ENCODE data around the gene TBX18. TPM values are rescaled to one million over a fixed set of nuclear protein-coding genes. Genes with fewer than 3 reads are reported as not detected.

TBX18 gene
- total RNA-seq, 1 donor from 2014 or later = 5.5 TPM

DNA sequence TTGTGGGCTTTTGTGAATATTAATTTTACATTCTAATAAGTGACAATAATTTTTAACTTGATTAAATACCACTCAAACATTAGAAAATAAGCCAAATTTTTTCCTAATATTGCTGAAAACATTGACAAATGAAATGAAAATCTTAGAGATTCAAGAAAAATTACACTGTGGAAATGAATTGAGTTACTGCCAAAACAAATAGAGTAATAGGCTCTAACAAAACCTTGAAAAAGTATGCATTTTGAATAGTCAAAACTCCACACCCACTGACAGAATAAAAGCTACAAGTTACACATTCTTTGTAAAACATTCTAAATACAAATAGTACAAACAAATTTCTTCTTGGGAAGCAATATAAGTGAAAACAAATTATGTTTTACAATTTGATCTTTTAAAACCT is 5.9 kb downstream of the TBX18 start:
- intact Hi-C loops (cut with DNase I) = no loop called here
- DNase-seq (no peak), ATAC-seq (ENCODE audit: poor library complexity) (no peak)

DNA sequence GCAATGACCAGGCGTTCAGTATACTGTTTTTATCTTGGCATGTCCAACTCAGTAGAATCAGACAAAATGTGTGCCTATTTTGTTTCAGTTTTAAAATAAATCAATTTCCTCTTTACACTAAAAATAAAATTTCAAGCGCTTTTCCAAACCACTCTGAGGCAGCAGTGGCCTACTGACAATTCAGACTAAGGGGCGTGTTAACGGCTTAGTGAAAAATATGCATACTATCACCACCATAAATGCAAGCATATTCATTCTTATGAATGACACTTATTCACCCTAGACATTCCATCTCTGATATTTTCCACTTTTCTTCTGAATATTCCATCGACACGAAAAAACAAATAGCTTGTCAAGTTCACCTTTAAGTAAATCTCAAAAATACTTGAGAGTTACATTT is 7.5 kb downstream of the TBX18 start:
- DNase-seq (no peak), ATAC-seq (ENCODE audit: poor library complexity) (no peak)
- intact Hi-C loops (cut with DNase I) = no loop called here

DNA sequence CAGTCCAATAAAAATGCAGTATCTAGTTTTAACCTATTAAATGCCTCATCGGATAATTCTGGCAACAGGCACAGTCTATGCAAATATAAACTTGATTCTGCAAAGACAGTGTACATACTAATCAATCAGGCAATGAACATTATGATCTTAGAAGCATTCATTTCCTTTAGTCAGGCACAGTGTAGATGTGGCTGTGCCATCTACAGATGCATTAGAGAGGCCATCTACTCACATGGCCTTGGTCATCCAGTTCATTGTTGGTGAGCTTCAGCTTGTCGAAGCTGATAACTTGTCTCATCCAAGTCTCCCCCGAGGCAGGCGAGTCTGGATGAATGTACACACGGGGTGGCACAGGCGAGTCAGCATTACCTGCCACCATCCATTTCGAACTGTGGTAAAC is 7.9 kb downstream of the TBX18 start:
- intact Hi-C loops (cut with DNase I) = no loop called here
- DNase-seq (no peak), ATAC-seq (ENCODE audit: poor library complexity) (no peak)

DNA sequence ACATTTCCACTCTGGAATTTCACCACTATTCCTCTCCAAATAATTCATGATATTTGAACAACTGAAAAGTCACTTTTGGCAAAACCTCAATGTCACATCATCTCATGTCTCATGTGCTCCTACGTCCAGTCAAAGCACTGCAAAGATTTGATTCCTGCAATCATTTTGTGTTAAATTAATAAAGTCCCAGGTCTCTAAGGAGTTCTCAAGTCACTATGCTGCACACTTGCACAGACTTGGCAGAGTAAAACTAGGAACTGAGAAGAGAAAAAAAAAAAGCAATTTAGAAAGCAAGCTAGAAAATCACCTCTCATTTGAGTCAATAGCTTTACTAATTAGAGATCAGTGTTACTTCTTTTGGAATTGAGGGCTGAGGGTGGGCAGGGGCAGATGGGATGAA is 11.2 kb downstream of the TBX18 start:
- ATAC-seq (ENCODE audit: poor library complexity) (peak; percentile 41), DNase-seq (no peak)
- intact Hi-C loops (cut with DNase I) = no loop called here

DNA sequence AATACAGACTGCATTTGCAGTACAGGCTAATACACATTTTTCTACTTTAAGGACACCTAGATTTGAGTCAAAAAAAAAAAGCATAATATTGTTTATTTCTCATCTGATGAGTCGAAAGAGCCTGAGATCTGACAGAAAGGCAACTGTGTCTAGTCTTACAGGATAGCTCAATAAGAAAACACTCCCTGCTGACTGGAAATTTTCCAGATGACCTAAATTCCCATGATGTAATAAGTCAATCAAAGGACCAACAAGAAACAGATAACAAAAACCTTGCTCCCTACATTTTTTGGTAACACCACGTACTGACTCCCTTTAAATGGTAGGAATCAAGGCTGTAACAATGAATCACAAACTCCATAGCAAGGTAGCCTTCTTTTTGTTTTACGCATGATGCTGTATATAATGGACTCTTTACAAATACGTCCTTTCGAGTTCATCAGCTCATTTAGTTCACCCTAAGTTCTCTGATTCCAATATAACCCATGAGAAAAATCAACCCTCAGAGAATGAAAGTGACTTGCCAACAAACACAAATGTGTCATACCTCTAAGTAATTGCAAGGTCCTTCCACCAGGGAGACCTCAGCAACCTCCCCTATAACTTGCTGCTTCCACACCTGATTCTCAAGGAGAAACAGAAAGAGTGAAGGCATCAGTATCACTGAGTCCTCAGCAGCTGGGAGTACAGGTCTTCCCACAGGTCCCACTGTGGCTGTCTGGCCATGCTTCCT is 12.1 kb downstream of the TBX18 start:
- intact Hi-C loops (cut with DNase I) = no loop called here
- ATAC-seq (ENCODE audit: poor library complexity) = peak; percentile 68
- no peak for DNase-seq

DNA sequence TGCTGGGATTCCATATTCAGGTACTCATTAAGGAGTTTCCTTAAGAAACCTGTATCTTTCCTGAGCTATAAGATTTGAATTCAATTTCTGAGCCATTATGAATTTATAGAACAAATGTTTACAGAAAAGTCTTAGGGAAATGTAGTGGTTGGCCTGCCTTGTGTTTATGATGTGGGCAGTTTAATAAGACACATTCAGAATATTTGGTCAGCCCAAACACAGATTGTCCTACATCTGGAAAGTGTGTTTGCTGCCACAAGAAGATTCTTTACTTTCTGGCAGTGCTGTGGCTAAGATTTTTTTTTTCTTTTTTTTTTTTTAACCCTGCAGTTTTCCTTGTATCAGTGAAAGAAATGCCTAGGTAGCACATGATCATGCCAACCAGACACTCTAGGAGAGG is 15.2 kb downstream of the TBX18 start:
- ATAC-seq (ENCODE audit: poor library complexity) (no peak), DNase-seq (no peak)
- intact Hi-C loops (cut with DNase I) = no loop called here

DNA sequence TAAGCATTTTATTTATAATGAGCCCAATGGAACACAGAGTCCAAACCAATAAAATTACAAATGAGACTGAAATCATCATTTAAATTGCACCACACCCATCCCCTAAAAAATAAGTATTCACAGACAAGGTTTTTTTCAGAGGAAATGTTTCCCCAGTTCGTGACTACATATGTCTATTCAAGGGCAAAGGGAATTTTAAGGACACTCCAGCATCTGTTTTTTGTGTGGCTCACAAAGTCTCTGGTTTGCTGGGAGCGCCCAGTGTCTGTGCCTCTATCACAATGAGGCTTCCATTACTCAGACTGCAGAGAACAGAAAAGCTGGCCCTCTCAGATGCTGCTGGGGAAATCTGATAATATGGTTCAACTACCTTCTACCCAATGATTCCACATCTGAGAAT is 16.0 kb downstream of the TBX18 start:
- DNase-seq (no peak), ATAC-seq (ENCODE audit: poor library complexity) (no peak)
- intact Hi-C loops (cut with DNase I) = no loop called here

DNA sequence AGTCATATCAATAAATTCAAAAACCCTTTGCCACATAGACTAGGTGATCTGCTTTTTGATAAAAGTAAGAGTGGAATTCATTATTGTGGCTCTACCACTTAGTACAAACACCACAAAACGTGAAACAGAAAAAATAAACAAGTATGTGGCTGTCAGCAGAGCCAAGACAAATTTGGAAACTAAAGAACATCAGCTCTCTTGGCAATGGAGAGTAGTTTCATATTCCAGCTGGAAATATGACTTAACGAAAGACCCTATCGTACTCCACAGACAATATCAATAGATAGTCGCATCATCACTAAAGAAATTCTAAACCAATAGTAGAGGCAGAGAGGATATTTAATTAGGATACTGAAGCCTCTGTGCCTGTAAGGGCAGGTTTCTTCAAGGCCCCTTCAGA is 20.8 kb downstream of the TBX18 start:
- DNase-seq = no peak
- intact Hi-C loops (cut with DNase I) = no loop called here
- no peak for ATAC-seq (ENCODE audit: poor library complexity)

DNA sequence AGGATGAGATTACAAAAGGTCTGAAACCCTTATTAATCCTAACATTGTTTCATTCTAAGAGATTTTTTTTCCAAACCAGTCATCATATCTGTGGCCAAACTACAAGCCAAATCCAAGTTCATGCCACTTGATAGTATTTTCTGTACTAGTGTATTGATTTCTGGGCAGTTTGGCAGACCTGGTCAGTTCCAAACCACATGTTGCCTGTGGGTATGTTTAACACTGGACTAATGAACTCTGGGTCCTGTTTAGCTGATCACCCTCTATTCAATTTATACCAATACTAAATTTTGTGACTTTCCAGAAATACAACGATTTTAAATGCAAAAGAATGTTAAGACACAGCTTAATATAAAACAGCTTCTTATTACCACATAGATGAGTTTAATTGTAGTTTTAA is 24.0 kb downstream of the TBX18 start:
- no peak for ATAC-seq (ENCODE audit: poor library complexity)
- no peak for DNase-seq
- intact Hi-C loops (cut with DNase I) = no loop called here

DNA sequence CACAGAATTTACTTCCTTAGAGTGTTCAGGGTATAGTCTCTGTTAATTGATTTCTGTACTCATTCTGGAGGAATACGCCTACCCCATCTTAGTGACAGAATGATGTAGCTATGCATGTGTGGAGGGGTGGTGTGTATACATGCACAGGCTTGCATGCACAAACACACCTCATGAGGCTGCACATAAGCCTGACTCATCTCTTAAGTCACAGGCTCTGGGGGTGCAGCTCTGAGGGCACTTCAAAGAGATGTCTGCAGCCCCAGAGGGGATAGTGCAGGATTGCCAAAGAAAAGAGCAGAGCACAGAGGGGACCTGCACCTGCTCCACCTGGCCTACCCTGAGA is 24.6 kb downstream of the TBX18 start:
- no peak for ATAC-seq (ENCODE audit: poor library complexity)
- DNase-seq = no peak
- intact Hi-C loops (cut with DNase I) = no loop called here

DNA sequence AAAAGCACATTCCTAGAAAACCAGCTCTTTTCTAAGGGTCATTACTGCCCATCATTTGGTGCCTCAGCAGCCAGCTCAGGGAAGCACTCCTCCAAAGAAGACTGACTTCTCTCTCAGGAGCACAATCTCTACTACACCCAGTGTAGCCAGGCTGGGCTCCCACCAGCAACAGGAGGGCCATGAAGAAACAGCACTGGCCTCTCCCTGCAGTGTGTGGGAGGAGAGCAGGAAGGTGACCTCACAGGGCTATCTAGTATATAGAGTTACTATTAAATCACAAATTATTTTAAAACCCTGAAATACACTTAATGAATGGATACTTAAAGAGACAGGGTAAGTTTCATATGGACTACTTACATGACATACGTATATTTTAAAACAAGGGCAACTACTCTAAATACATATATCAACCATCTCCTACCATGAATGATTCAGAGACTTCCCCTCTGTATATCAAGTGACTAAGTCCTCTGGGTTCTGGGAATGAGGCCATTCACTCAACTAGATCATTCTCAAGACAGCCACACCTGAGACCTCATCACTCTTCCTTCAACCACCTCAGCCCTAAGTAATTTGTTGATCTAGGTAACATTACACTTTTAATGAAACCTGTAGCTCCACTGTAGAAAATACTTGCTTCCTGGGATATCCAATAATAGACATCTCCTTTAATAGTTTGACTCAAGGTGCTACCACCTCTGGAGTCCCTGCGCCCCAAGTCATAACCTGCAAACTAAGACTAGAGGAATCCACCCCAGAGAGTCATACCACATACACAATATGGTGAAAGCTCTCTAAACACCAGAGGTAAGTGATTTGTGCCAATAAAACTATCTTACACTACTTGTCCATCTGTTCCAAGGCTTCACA is 25.2 kb downstream of the TBX18 start:
- intact Hi-C loops (cut with DNase I) = no loop called here
- DNase-seq (no peak), ATAC-seq (ENCODE audit: poor library complexity) (no peak)

DNA sequence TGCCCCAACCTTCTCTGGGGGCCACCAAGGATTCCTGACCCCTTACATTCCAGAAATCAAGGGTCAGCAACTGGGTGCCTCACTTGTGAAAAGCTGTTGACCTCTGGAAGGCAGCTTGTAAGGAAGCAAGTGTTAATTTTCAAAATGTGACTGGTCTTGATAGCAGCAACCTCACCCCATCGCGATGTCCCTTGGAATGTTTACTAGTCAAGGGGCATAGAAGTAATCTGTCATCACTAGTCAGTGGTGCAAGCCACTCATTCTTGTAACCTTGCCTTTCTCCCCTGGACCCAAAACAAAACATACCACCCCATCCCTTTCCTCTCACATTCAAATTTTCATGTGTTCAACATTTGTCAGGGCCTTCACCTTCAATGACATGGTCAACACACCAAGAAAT is 30.5 kb downstream of the TBX18 start:
- DNase-seq (no peak), ATAC-seq (ENCODE audit: poor library complexity) (no peak)
- intact Hi-C loops (cut with DNase I) = no loop called here

DNA sequence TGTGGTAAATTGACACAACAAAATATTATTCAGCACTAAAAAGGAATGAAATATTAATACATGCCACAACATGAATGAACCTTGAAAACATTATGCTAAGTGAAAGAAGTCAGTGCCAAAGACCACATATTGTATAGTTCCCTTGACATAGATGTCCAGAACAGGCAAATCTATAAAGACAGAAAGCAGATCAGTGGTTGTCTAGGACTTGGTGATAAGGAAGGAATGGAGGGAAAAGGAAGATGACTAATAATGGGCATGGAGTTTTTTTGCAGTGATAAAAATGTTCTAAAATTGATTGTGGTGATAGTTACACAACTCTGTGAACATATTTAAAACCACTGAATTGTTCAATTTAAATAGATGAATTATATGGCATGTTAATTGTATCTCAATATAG is 32.5 kb downstream of the TBX18 start:
- no peak for ATAC-seq (ENCODE audit: poor library complexity)
- DNase-seq = no peak
- intact Hi-C loops (cut with DNase I) = no loop called here

DNA sequence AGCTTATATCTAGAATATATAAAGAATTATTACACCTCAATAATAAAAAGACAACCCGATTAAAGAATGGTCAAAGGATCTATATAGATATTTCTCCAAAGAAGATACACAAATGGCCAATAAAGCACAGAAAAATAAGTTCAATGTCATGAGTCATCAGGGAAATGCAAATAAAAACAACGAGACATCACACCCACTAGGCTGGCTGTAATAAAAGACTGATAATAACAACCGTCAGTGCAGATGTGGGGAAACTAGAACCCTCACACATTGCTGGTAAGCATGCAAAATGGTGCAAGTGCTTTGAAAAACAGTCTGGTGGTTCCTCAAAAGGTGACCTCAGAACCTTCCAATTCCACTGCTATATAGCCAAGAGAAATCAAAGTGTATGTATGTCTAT is 33.0 kb downstream of the TBX18 start:
- intact Hi-C loops (cut with DNase I) = no loop called here
- ATAC-seq (ENCODE audit: poor library complexity) (no peak), DNase-seq (no peak)

DNA sequence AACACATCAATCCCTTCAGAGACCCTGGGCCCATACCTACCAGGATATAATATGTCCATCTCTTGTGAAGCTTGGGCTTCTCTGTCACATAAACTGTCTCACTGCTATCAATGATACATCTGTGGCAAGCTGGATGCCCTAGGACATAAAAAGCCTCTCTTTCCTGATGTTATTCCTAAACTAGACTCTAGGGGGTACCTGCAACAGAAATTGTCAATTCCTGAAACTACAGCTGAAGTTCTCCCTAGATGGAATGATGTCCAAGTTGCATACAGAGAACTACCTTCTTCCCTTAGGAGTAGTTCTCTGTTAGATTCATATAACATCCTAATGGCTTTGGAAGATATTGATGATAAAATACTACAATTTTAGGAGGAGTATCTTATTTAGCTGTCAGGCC is 35.8 kb downstream of the TBX18 start:
- ATAC-seq (ENCODE audit: poor library complexity) = no peak
- intact Hi-C loops (cut with DNase I) = no loop called here
- DNase-seq = no peak

DNA sequence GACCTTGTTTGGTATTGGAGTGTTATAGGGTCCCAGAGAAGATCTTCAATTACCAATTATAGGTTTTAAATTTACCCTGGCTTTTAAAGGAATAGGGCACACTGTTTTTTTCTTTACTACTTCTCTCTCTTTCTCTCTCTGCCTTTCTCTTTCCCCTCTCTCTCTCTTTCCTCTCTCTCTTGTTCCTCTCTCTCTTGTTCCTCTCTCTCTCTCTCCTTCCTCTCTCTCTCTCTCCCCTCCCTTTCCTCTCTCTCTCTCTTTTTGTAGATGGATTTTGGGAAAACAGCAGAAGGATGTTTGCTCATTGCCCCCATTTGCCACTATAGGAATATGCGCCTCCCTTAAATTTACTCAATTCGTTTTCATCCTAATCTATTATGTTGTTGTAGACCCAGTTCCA is 45.2 kb downstream of the TBX18 start:
- ATAC-seq (ENCODE audit: poor library complexity) (no peak), DNase-seq (no peak)
- intact Hi-C loops (cut with DNase I) = no loop called here

DNA sequence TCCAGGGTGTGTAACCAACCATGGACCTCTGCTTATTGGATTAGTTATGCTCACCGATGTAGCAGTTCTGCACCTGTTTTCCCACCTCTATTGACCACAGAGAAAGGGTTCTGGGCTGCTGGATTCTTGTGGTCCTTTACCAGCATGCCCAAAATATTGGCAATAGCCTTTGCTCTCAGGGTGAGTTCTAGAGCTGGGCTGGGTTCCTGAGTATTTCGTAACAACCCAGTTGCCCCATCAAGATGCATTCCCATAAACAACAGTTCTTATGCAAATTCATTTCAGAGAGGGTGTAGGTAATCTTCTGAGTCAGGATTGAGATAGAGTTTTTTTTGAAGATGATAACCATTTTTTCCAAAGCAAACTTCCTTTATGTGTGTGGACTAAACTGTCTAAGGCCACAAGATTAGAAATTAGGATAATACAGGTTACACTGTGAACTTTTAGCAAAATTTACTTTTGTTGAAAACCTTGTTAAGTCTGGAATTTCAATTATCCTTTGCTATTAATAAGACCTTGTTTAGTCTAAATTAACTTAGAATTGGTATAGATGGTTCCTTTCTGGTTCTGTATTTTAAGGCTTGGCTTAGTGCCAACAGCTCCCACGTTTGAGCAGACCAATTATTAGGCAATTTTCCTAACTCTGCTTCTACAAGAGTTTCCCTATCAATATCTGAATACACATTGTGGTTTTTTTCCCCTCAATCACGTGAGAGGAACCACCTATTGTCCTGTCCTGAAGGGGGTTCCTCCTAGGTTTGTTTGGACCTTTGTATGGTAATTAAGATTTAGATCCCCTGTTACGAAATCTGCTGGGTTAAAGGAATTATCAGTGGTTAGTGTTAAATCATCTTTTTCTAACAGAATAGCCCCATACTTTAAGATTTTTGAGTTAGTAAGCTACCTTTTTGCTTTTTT is 46.1 kb downstream of the TBX18 start:
- ATAC-seq (ENCODE audit: poor library complexity) (no peak), DNase-seq (no peak)
- intact Hi-C loops (cut with DNase I) = no loop called here

DNA sequence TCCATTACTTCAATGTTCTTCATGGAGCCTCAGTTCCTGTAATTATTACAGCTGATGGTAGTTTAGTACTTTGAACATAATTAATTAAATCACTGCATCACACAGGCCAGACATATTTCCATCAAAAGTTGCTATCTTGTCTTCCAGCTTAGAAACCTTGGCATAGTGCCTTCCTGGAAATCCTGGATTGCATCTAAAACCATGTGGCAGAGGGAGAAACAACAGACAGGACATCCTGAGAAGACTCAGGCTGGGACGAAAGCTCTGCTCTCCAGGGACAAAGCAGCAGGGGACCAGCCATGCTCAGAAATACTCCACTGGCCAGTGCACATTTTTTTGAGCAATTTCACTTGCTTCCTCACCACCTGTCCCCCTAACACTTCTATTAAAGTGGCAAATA is 55.3 kb downstream of the TBX18 start:
- ATAC-seq (ENCODE audit: poor library complexity) (no peak), DNase-seq (no peak)
- intact Hi-C loops (cut with DNase I) = no loop called here

DNA sequence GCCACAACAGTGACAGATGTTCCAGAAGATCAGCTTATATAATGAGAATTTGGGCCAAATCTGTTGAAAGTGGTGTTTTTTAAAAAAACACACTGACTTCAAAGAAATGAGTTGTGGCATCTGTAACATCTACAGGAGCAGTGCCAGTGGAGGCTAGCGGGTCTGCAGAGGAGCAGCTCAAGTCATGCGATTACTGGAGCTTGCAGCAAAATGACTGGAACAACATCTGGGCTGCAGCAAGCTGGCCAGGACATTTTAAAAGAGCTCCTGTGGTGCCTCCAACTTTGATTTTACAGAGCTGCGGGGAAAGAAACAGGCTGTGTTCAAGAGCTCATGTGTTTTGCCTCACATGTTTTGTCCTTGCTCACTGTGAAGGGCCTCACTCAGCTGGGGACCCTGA is 57.2 kb downstream of the TBX18 start:
- no peak for DNase-seq
- intact Hi-C loops (cut with DNase I) = no loop called here
- ATAC-seq (ENCODE audit: poor library complexity) = peak; percentile 41

DNA sequence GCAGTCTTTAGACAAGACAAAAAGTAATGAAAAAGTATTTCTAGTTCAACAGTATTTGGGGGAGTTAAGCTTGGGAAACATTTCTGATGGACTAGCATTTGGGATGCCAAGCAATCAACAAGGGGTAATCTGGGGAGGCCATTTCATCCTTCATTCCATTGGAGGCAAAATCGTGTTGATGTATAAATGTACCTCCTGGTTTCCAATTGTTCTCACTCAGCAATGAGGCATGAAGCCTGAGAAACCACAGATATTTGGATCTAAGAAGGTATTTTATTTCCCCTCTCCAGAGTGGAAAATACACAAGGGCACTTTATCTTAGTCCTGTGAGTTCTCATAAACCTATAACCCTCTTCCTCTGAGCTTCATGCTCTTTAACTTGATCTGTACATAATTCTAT is 68.2 kb downstream of the TBX18 start:
- intact Hi-C loops (cut with DNase I) = no loop called here
- no peak for DNase-seq
- no peak for ATAC-seq (ENCODE audit: poor library complexity)

All from Right ventricle myocardium superior (tissue), 1 donor.